ENCODE data around the gene CRIM1. TPM values are rescaled to one million over a fixed set of nuclear protein-coding genes. Genes with fewer than 3 reads are reported as not detected.

The CRIM1 gene
- total RNA-seq, 1 donor from 2014 or later, result 60.4 TPM

- H3K9me3 ChIP-seq, result no peaks in the 10 kb centered on the region
- intact Hi-C loops (cut with DNase I), result no loop called here
- H3K4me1 ChIP-seq, result peaks cover 32% of the 10 kb centered on the region
- H3K36me3 ChIP-seq, result no peaks in the 10 kb centered on the region
- TF ChIP-seq POLR2A (IDR thresholded peaks at IDR 0.05) (no peak), POLR2AphosphoS5 (IDR thresholded peaks at IDR 0.05; ENCODE audit: insufficient read depth in 1 of 2, low read depth in 1 of 2) (no peak), CTCF (IDR thresholded peaks at IDR 0.05) (no peak)
- no peak overlapping the region for H3K4me3 ChIP-seq
- DNase-seq (ENCODE audit: extremely low spot score in 2 of 2), result no peak
- H3K27ac ChIP-seq, result no peak overlapping the region
- H3K27me3 ChIP-seq, result no peaks in the 10 kb centered on the region
These were observed 26.4 kb downstream of the CRIM1 start for GRCh38 chr2:36381993-36382392.

- Histone ChIP-seq H3K4me1 (peaks cover 32% of the 10 kb centered on the region), H3K27ac (no peak overlapping the region), H3K9me3 (no peaks in the 10 kb centered on the region), H3K27me3 (no peaks in the 10 kb centered on the region), H3K36me3 (no peaks in the 10 kb centered on the region), H3K4me3 (no peak overlapping the region)
- TF ChIP-seq CTCF (IDR thresholded peaks at IDR 0.05), result no peak
- no peak for DNase-seq (ENCODE audit: extremely low spot score in 2 of 2)
- intact Hi-C loops (cut with DNase I), result no loop called here
These were observed 26.9 kb downstream of the CRIM1 start for GRCh38 chr2:36382472-36382871.

- H3K27me3 ChIP-seq, result no peaks in the 10 kb centered on the region
- no peak overlapping the region for H3K27ac ChIP-seq
- no peaks in the 10 kb centered on the region for H3K36me3 ChIP-seq
- intact Hi-C loops (cut with DNase I), result no loop called here
- no peak overlapping the region for H3K4me3 ChIP-seq
- no peak for TF ChIP-seq POLR2AphosphoS5 (IDR thresholded peaks at IDR 0.05; ENCODE audit: insufficient read depth in 1 of 2, low read depth in 1 of 2)
- TF ChIP-seq POLR2A (IDR thresholded peaks at IDR 0.05), result no peak
- TF ChIP-seq CTCF (IDR thresholded peaks at IDR 0.05), result no peak
- H3K9me3 ChIP-seq, result no peaks in the 10 kb centered on the region
- H3K4me1 ChIP-seq, result peaks cover 37% of the 10 kb centered on the region
- DNase-seq (ENCODE audit: extremely low spot score in 2 of 2), result no peak
These were observed 28.1 kb downstream of the CRIM1 start for GRCh38 chr2:36383726-36384125.

- no peaks in the 10 kb centered on the region for H3K27me3 ChIP-seq
- no peak overlapping the region for H3K4me3 ChIP-seq
- peaks cover 37% of the 10 kb centered on the region for H3K4me1 ChIP-seq
- intact Hi-C loops (cut with DNase I), result no loop called here
- DNase-seq (ENCODE audit: extremely low spot score in 2 of 2), result no peak
- no peak overlapping the region for H3K27ac ChIP-seq
- no peak for TF ChIP-seq CTCF (IDR thresholded peaks at IDR 0.05)
- no peak for TF ChIP-seq POLR2AphosphoS5 (IDR thresholded peaks at IDR 0.05; ENCODE audit: insufficient read depth in 1 of 2, low read depth in 1 of 2)
- TF ChIP-seq POLR2A (IDR thresholded peaks at IDR 0.05), result no peak
- H3K9me3 ChIP-seq, result no peaks in the 10 kb centered on the region
- no peaks in the 10 kb centered on the region for H3K36me3 ChIP-seq
These were observed 28.9 kb downstream of the CRIM1 start for GRCh38 chr2:36384454-36384853.

- DNase-seq (ENCODE audit: extremely low spot score in 2 of 2), result no peak
- no peak overlapping the region for H3K27ac ChIP-seq
- H3K4me3 ChIP-seq, result no peak overlapping the region
- peaks cover 27% of the 10 kb centered on the region for H3K4me1 ChIP-seq
- intact Hi-C loops (cut with DNase I), result no loop called here
- no peaks in the 10 kb centered on the region for H3K27me3 ChIP-seq
- no peaks in the 10 kb centered on the region for H3K9me3 ChIP-seq
- TF ChIP-seq POLR2A (IDR thresholded peaks at IDR 0.05) (no peak), CTCF (IDR thresholded peaks at IDR 0.05) (no peak), POLR2AphosphoS5 (IDR thresholded peaks at IDR 0.05; ENCODE audit: insufficient read depth in 1 of 2, low read depth in 1 of 2) (no peak)
- H3K36me3 ChIP-seq, result no peaks in the 10 kb centered on the region
These were observed 30.0 kb downstream of the CRIM1 start for GRCh38 chr2:36385603-36386002.

Data from vagina (tissue), 2 donors.